ENCODE data around the gene ELAVL4.

Gene ELAVL4

GRCh38 chr1:50110151-50110550 lies 1.4 kb downstream of the ELAVL4 start:
- in situ Hi-C loops (cut with HindIII; ENCODE audit: low sequenced_read_pairs): no loop called here
- DNase-seq (ENCODE audit: low read depth, low spot score): no peak
- no peak overlapping the region for H3K4me3 ChIP-seq (ENCODE audit: low read depth, low read length)
- no peak for TF ChIP-seq CTCF (IDR thresholded peaks at IDR 0.05; ENCODE audit: low read depth, low read length)

GRCh38 chr1:50110656-50111055 lies 1.9 kb downstream of the ELAVL4 start:
- no peak for DNase-seq (ENCODE audit: low read depth, low spot score)
- in situ Hi-C loops (cut with HindIII; ENCODE audit: low sequenced_read_pairs): no loop called here
- no peak for TF ChIP-seq CTCF (IDR thresholded peaks at IDR 0.05; ENCODE audit: low read depth, low read length)
- no peak overlapping the region for H3K4me3 ChIP-seq (ENCODE audit: low read depth, low read length)

- DNase-seq (ENCODE audit: low read depth, low spot score): no peak
- no peak overlapping the region for H3K4me3 ChIP-seq (ENCODE audit: low read depth, low read length)
- TF ChIP-seq CTCF (IDR thresholded peaks at IDR 0.05; ENCODE audit: low read depth, low read length): no peak
- in situ Hi-C loops (cut with HindIII; ENCODE audit: low sequenced_read_pairs): no loop called here
Observed at GRCh38 chr1:50111503-50111902, 2.8 kb downstream of the ELAVL4 start.

- in situ Hi-C loops (cut with HindIII; ENCODE audit: low sequenced_read_pairs): no loop called here
- no peak for TF ChIP-seq CTCF (IDR thresholded peaks at IDR 0.05; ENCODE audit: low read depth, low read length)
- DNase-seq (ENCODE audit: low read depth, low spot score): no peak
- H3K4me3 ChIP-seq (ENCODE audit: low read depth, low read length): no peak overlapping the region
Observed at GRCh38 chr1:50112193-50112592, 3.5 kb downstream of the ELAVL4 start.

GRCh38 chr1:50123071-50123470 lies 14.4 kb downstream of the ELAVL4 start:
- no peak for DNase-seq (ENCODE audit: low read depth, low spot score)
- in situ Hi-C loops (cut with HindIII; ENCODE audit: low sequenced_read_pairs): no loop called here
- H3K4me3 ChIP-seq (ENCODE audit: low read depth, low read length): no peak overlapping the region
- TF ChIP-seq CTCF (IDR thresholded peaks at IDR 0.05; ENCODE audit: low read depth, low read length): no peak

- in situ Hi-C loops (cut with HindIII; ENCODE audit: low sequenced_read_pairs): no loop called here
- TF ChIP-seq CTCF (IDR thresholded peaks at IDR 0.05; ENCODE audit: low read depth, low read length): no peak
- no peak overlapping the region for H3K4me3 ChIP-seq (ENCODE audit: low read depth, low read length)
- DNase-seq (ENCODE audit: low read depth, low spot score): peak; percentile 7
Observed at GRCh38 chr1:50126927-50127715, 18.4 kb downstream of the ELAVL4 start.

All from astrocyte of the spinal cord (primary cell).